HUES6 (cell line): ENCODE measurements around the gene IFT20.
A peak's percentile ranks its signal among the peaks of the same experiment; 100 is the strongest.

ENCODE experiments used
- H3K27ac ChIP-seq: 2 replicates; pipeline ENCODE4 v1.7.0; 2013; ENCODE audit warnings: low read depth, mild to moderate bottlenecking, low read length, inconsistent platforms
- H3K27me3 ChIP-seq: 2 replicates; pipeline ENCODE4 v1.6.1; 2013; ENCODE audit warnings: low read length; ENCODE audit not compliant: control insufficient read depth, insufficient read depth
- H3K36me3 ChIP-seq: 2 replicates; pipeline ENCODE4 v1.6.1; 2013; ENCODE audit warnings: low read length; ENCODE audit not compliant: control insufficient read depth, insufficient read depth
- H3K4me1 ChIP-seq: 2 replicates; pipeline ENCODE4 v1.6.1; 2013; ENCODE audit warnings: low read length; ENCODE audit not compliant: control insufficient read depth, insufficient read depth
- H3K4me3 ChIP-seq: 2 replicates; pipeline ENCODE4 v1.5.1; 2013; ENCODE audit warnings: low read depth, low read length
- H3K9ac ChIP-seq: one replicate; pipeline ENCODE4 v1.6.1; 2013; ENCODE audit warnings: mild to moderate bottlenecking, low read length
- H3K9me3 ChIP-seq: 2 replicates; pipeline ENCODE4 v1.6.1; 2013; ENCODE audit warnings: low read depth, low read length; ENCODE audit not compliant: control insufficient read depth, insufficient read depth

Gene IFT20

GRCh38 chr17:28320215-28321061 is 14.8 kb downstream of the IFT20 start:
- Histone ChIP-seq H3K27me3 (no peaks in the 10 kb centered on the region; the same call in 1 of the 2 replicates), H3K4me3 (peak overlapping the region; percentile 88), H3K9ac (peak overlapping the region; percentile 97), H3K9me3 (no peaks in the 10 kb centered on the region), H3K4me1 (peaks cover 28% of the 10 kb centered on the region), H3K36me3 (peaks cover 14% of the 10 kb centered on the region), H3K27ac (no peak overlapping the region)

GRCh38 chr17:28319598-28319935 is 15.7 kb downstream of the IFT20 start:
- Histone ChIP-seq H3K4me1 (peaks cover 28% of the 10 kb centered on the region), H3K9ac (peak overlapping the region; percentile 97), H3K9me3 (no peaks in the 10 kb centered on the region), H3K27me3 (no peaks in the 10 kb centered on the region; the same call in 1 of the 2 replicates), H3K4me3 (peak overlapping the region; percentile 88), H3K27ac (peak overlapping the region; percentile 82), H3K36me3 (peaks cover 8% of the 10 kb centered on the region)

- Histone ChIP-seq H3K27me3 (no peaks in the 10 kb centered on the region; the same call in 1 of the 2 replicates), H3K27ac (peak within 1 kb of the TSS; percentile 82), H3K4me3 (peak within 1 kb of the TSS; percentile 88), H3K4me1 (peaks cover 28% of the 10 kb centered on the region), H3K9me3 (no peaks in the 10 kb centered on the region), H3K9ac (peak within 1 kb of the TSS; percentile 97), H3K36me3 (peaks cover 8% of the 10 kb centered on the region)
These were observed 16.3 kb downstream of the IFT20 start, which contains the start of gene TMEM97 for GRCh38 chr17:28318759-28319597. TSS of gene TMEM97 (plus strand) at chr17:28319200. CDS start at chr17:28319240, 40 bp downstream.

- Histone ChIP-seq H3K4me1 (peaks cover 28% of the 10 kb centered on the region), H3K27me3 (no peaks in the 10 kb centered on the region; the same call in 1 of the 2 replicates)
These were observed 17.1 kb downstream of the IFT20 start for GRCh38 chr17:28317966-28318758.

GRCh38 chr17:28317099-28317965 is 17.9 kb downstream of the IFT20 start:
- no peaks in the 10 kb centered on the region; the same call in 1 of the 2 replicates for H3K27me3 ChIP-seq
- peak overlapping the region; percentile 75 for H3K9ac ChIP-seq
- H3K27ac ChIP-seq, result no peak overlapping the region
- peak overlapping the region; percentile 88 for H3K4me3 ChIP-seq
- no peaks in the 10 kb centered on the region for H3K9me3 ChIP-seq
- H3K36me3 ChIP-seq, result peaks cover 6% of the 10 kb centered on the region; the same call in 1 of the 2 replicates
- H3K4me1 ChIP-seq, result peaks cover 24% of the 10 kb centered on the region

More at GRCh38 chr17:28317966-28318758, 17.1 kb downstream of the IFT20 start:
- Histone ChIP-seq H3K9me3 (no peaks in the 10 kb centered on the region), H3K4me3 (peak overlapping the region; percentile 88), H3K9ac (peak overlapping the region; percentile 75), H3K36me3 (peaks cover 8% of the 10 kb centered on the region), H3K27ac (peak overlapping the region; percentile 16; the same call in 1 of the 2 replicates)

- Histone ChIP-seq H3K9ac (no peak overlapping the region), H3K27me3 (no peaks in the 10 kb centered on the region; the same call in 1 of the 2 replicates), H3K9me3 (no peaks in the 10 kb centered on the region), H3K27ac (no peak overlapping the region), H3K4me3 (no peak overlapping the region), H3K4me1 (peaks cover 24% of the 10 kb centered on the region), H3K36me3 (peaks cover 5% of the 10 kb centered on the region; the same call in 1 of the 2 replicates)
These were observed 19.2 kb downstream of the IFT20 start for GRCh38 chr17:28315846-28316705.

- Histone ChIP-seq H3K36me3 (no peaks in the 10 kb centered on the region), H3K9me3 (no peaks in the 10 kb centered on the region), H3K9ac (no peak overlapping the region)
These were observed 21.4 kb downstream of the IFT20 start for GRCh38 chr17:28313841-28314240.

GRCh38 chr17:28306954-28307401 is 28.3 kb downstream of the IFT20 start:
- Histone ChIP-seq H3K27me3 (no peaks in the 10 kb centered on the region; the same call in 1 of the 2 replicates), H3K4me3 (peak overlapping the region; percentile 39; the same call in 1 of the 2 replicates), H3K9me3 (no peaks in the 10 kb centered on the region), H3K4me1 (no peaks in the 10 kb centered on the region), H3K9ac (no peak overlapping the region), H3K27ac (no peak overlapping the region), H3K36me3 (no peaks in the 10 kb centered on the region)

More at GRCh38 chr17:28313841-28314240, 21.4 kb downstream of the IFT20 start:
- Histone ChIP-seq H3K27ac (no peak overlapping the region), H3K4me3 (no peak overlapping the region), H3K27me3 (no peaks in the 10 kb centered on the region; the same call in 1 of the 2 replicates), H3K4me1 (peaks cover 13% of the 10 kb centered on the region)

GRCh38 chr17:28298449-28298848 is 36.8 kb downstream of the IFT20 start:
- no peaks in the 10 kb centered on the region for H3K4me1 ChIP-seq
- no peaks in the 10 kb centered on the region for H3K36me3 ChIP-seq
- H3K27ac ChIP-seq, result no peak overlapping the region
- H3K4me3 ChIP-seq, result no peak overlapping the region
- no peak overlapping the region for H3K9ac ChIP-seq
- H3K9me3 ChIP-seq, result no peaks in the 10 kb centered on the region
- no peaks in the 10 kb centered on the region for H3K27me3 ChIP-seq
